Activated T-cell treated with anti-CD3 and anti-CD28 coated beads, Interleukin-2, amount 50 U/mL, for 48 hours (primary cell): Measurements from ENCODE around the gene PAQR4.

ENCODE experiments used
- DNase-seq, 2 experiments: peaks; one replicate each; pipeline ENCODE4 v3.0.0-alpha.2; 2020

PAQR4 gene

GRCh38 chr16:2966043-2966807, 2.9 kb upstream of the PAQR4 start:
- no peak for DNase-seq

- DNase-seq: peak in 1 of 2 experiments; percentile 35
Observed at GRCh38 chr16:2966808-2967191, 2.3 kb upstream of the PAQR4 start.

- DNase-seq: peak in 1 of 2 experiments; percentile 37
Observed at GRCh38 chr16:2967211-2967631, 1.9 kb upstream of the PAQR4 start.

GRCh38 chr16:2967721-2968161, 1.4 kb upstream of the PAQR4 start:
- DNase-seq: no peak

- no peak for DNase-seq
Observed at GRCh38 chr16:2968368-2968737, 795 bp upstream of the PAQR4 start.

- peak; percentile 89 to 92 for DNase-seq
Observed at GRCh38 chr16:2969545-2970521, 685 bp downstream of the PAQR4 start.

GRCh38 chr16:2970563-2970962, 1.4 kb downstream of the PAQR4 start:
- no peak for DNase-seq

- DNase-seq: peak in 1 of 2 experiments; percentile 36
Observed at GRCh38 chr16:2971134-2971984, 2.2 kb downstream of the PAQR4 start.

- DNase-seq: peak in 1 of 2 experiments; percentile 32
Observed at GRCh38 chr16:2971985-2972784, 3.0 kb downstream of the PAQR4 start.

- DNase-seq: no peak
Observed at GRCh38 chr16:2973093-2973492, 3.9 kb downstream of the PAQR4 start.

- DNase-seq: no peak
Observed at GRCh38 chr16:2973605-2974318, 4.6 kb downstream of the PAQR4 start.

GRCh38 chr16:2974319-2975056, 5.3 kb downstream of the PAQR4 start:
- DNase-seq: no peak

GRCh38 chr16:2975161-2975795, 6.1 kb downstream of the PAQR4 start:
- DNase-seq: no peak

GRCh38 chr16:2976201-2976600, 7.1 kb downstream of the PAQR4 start:
- no peak for DNase-seq

- no peak for DNase-seq
Observed at GRCh38 chr16:2976673-2977072, 7.5 kb downstream of the PAQR4 start.

GRCh38 chr16:2977440-2977839, 8.3 kb downstream of the PAQR4 start:
- no peak for DNase-seq

GRCh38 chr16:2979669-2980226, 10.6 kb downstream of the PAQR4 start:
- peak; percentile 60 to 62 for DNase-seq

- DNase-seq: peak; percentile 96 to 99
Observed at GRCh38 chr16:2980227-2981176, 11.4 kb downstream of the PAQR4 start, which contains the start of gene PKMYT1. TSS of gene PKMYT1 (minus strand) at chr16:2980446. CDS start at chr16:2979657, 789 bp downstream.
